ENCODE data around the gene PLA2G2F.

PLA2G2F gene

DNA sequence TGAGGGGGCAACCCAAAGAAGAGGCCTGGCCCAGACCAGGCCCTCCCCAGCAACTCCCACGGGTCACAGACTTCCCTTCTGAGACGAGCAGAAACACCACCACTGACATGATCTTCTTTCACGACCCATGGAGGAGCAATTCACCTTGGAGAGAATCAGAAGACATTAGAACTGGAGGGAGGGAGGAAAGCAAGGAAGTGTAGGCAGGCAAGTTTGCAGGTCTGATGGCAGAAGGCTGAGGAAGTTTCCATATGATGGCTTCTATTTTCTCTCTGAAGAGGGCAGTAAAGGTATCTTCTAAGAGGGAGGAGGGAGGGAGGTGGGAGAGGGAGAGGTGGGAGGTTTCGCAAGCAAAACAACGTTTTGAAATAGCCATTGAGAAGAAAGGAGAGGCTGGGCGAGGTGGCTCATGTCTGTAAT is 45.4 kb downstream of the PLA2G2F start:
- H3K9me3 ChIP-seq (ENCODE audit: severe bottlenecking), result no peaks in the 10 kb centered on the region
- H3K4me3 ChIP-seq (ENCODE audit: low read depth, low read length), result no peak overlapping the region
- H3K27me3 ChIP-seq (ENCODE audit: insufficient read depth, low read depth, severe bottlenecking), result peaks cover 20% of the 10 kb centered on the region
- DNase-seq, result no peak
- no peak overlapping the region for H3K27ac ChIP-seq
- TF ChIP-seq, protein P1, sequence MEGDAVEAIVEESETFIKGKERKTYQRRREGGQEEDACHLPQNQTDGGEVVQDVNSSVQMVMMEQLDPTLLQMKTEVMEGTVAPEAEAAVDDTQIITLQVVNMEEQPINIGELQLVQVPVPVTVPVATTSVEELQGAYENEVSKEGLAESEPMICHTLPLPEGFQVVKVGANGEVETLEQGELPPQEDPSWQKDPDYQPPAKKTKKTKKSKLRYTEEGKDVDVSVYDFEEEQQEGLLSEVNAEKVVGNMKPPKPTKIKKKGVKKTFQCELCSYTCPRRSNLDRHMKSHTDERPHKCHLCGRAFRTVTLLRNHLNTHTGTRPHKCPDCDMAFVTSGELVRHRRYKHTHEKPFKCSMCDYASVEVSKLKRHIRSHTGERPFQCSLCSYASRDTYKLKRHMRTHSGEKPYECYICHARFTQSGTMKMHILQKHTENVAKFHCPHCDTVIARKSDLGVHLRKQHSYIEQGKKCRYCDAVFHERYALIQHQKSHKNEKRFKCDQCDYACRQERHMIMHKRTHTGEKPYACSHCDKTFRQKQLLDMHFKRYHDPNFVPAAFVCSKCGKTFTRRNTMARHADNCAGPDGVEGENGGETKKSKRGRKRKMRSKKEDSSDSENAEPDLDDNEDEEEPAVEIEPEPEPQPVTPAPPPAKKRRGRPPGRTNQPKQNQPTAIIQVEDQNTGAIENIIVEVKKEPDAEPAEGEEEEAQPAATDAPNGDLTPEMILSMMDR (IDR thresholded peaks at IDR 0.05; ENCODE audit: low read depth, low read length), result no peak
- no peaks in the 10 kb centered on the region for H3K36me3 ChIP-seq

DNA sequence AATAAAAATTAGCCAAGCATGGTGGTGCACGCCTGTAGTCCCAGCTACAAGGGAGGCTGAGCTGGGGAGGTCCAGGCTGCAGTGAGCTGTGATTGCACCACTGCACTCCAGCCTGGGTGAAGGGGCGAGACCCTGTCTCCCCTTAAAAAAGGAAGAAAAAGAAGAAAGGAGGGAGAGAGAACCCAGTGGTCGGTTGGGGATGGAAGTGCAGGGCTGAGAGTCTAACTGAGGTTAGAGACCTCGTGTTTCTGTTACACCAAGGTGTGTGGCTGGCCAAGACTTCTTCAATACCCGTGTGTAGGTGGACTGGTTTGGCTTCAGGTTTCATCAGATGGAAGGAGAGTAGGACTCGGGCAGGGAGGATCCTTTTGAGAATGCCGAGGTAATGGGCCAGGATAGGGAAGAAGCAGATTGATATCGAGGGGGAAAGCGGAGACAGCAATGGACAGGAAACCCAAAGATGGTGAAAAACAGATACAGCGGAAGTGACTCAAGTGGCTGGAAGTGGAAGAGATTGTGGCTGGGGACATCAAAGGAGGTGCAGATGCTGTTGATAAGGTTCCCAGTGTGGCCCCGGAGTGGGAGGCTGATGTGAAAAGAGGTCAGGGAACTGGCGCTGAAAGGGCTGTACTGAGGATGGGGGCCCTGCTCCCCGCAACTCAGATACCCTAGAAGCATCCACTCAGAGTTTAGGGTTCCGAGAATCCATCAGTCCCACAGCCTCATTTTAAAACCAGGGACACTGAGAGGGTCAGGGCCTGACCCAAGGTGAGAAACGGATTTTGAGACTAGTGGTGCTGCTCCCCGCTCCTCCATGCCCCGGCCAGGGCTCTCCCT is 46.1 kb downstream of the PLA2G2F start:
- Histone ChIP-seq H3K9me3 (ENCODE audit: severe bottlenecking) (no peaks in the 10 kb centered on the region), H3K27ac (no peak overlapping the region), H3K4me3 (ENCODE audit: low read depth, low read length) (peak overlapping the region; percentile 48), H3K27me3 (ENCODE audit: insufficient read depth, low read depth, severe bottlenecking) (peaks cover 20% of the 10 kb centered on the region), H3K36me3 (no peaks in the 10 kb centered on the region)
- TF ChIP-seq, protein P1 (IDR thresholded peaks at IDR 0.05; ENCODE audit: low read depth, low read length), result no peak
- no peak for DNase-seq

DNA sequence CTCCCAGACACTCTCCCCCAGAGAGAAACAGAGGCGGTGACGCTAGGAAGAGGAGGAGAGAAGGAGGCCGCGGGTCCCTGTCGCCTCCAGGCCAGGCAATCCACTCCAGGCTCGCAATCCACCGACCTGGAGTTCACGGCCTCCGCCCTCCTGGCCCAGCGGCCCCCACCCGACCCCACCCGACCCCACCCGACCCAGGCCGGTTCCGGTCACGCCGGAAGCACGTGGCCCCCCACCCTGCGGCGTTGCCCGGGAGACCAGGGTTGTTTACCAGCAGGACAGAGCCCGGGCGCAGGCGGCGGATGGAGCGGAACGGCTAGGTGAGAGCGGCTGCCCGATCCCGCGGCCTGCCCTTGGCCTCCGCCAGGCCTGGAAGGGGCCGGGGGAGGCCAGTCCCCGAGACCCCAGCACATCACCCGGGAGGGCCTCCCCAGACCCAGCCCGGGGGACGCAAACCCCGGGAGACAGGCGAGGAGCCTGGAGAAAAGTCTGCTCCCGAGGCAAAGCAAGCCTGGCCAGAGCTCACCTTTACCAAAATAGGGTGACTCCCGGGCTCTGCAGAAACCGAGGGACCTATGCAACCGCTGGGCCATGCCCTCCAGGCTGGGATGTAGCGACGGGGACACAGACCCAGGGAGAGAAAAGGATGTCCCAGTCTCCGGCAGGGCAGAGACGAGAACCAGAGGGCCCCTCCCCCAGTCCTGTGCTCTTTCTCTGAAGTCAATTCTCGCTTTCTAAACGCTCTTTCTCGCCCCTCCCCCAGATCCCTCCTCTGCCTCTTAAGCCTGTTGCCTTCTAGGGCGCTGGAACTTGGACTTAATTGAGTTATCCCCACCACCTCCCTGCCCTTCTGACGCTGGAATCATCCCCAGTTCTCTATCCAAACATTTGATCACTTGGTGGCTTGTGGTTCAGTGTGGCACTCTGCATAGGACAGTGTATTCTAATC is 47.0 kb downstream of the PLA2G2F start, which contains the start of the genes PLA2G2C and UBXN10:
Gene PLA2G2C (minus strand): TSS at position 685 of the 949 bp plus-strand sequence. CDS start 9,155 bp downstream, outside the sequence.
Gene UBXN10 (plus strand): TSS at position 263 of the 949 bp plus-strand sequence. CDS start 4,466 bp downstream, outside the sequence.
- TF ChIP-seq, protein P1 (IDR thresholded peaks at IDR 0.05; ENCODE audit: low read depth, low read length), result no peak
- peak; percentile 64 for DNase-seq
- H3K9me3 ChIP-seq (ENCODE audit: severe bottlenecking), result no peaks in the 10 kb centered on the region
- H3K27ac ChIP-seq, result no peak within 1 kb of the TSS
- H3K4me3 ChIP-seq (ENCODE audit: low read depth, low read length), result peak within 1 kb of the TSS; percentile 48
- H3K36me3 ChIP-seq, result no peaks in the 10 kb centered on the region
- H3K27me3 ChIP-seq (ENCODE audit: insufficient read depth, low read depth, severe bottlenecking), result peaks cover 20% of the 10 kb centered on the region

DNA sequence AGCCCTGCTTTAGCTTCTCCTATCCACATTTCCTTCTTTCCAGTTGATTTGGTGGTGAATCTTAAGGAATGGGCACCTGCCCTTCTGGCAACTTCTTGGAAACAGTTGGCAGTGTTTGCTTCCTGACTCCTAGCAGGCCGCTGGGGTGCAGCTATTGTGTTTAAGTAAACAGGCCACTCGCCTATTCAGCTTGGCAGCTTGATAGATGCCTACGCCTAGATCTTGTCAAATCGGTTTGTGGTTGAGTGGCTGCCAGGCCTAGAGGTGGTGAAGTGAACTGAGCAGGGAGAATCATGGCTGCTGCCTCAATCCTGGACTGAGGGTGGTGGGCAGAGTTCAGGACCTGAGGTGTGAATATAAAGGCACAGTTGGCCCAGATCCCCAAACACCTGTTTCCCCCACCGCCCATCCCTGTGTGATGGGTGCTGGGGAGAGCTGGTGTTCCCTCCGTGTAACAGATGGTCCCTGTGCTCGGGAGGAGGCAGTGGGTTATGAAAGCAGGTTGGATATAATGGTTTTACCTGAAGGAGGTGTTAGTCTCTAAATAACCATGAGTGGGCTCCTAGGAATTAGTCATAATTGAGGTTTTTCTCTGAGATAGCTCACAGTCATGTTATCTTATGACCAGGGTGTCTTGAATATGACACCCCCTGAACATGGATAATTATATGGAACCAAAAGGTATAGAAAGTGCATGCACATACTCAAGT is 48.1 kb downstream of the PLA2G2F start:
- Histone ChIP-seq H3K9me3 (ENCODE audit: severe bottlenecking) (no peaks in the 10 kb centered on the region), H3K36me3 (no peaks in the 10 kb centered on the region), H3K4me3 (ENCODE audit: low read depth, low read length) (no peak overlapping the region), H3K27ac (no peak overlapping the region), H3K27me3 (ENCODE audit: insufficient read depth, low read depth, severe bottlenecking) (peaks cover 20% of the 10 kb centered on the region)
- no peak for DNase-seq
- TF ChIP-seq, protein P1 (IDR thresholded peaks at IDR 0.05; ENCODE audit: low read depth, low read length), result no peak

DNA sequence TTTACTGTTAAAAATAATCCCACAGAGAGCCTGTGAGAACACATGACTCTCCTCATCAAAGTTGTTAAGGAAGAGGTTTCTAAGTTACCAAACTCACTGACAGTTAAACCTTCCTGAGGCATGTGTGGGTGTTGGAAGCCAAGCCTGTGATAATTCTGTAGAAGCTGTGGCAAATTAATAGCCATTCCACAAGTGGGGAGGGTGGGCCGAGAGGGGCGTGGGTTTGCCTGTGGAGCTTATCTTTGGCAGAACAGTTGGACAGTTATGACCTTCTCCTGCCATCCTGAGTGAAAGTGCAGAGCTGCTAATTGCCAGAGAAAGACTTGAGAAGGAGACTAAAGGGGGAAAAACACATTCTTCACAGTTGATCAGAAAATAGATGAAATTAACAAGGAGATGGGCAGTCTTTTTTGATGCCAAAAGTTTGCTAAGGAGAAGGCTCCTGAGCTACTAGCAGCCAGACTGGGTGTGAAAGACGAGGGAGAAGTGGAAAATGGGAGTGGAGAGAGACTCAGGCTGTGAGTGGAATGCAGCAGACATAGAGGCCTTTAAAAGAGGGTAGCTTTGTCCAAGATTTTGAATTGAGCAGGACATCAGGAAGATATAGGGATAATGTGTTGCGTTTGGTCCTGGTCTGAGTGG is 48.8 kb downstream of the PLA2G2F start:
- Histone ChIP-seq H3K27ac (no peak overlapping the region), H3K9me3 (ENCODE audit: severe bottlenecking) (no peaks in the 10 kb centered on the region), H3K4me3 (ENCODE audit: low read depth, low read length) (no peak overlapping the region), H3K27me3 (ENCODE audit: insufficient read depth, low read depth, severe bottlenecking) (peaks cover 20% of the 10 kb centered on the region), H3K36me3 (no peaks in the 10 kb centered on the region)
- no peak for DNase-seq
- TF ChIP-seq, protein P1 (IDR thresholded peaks at IDR 0.05; ENCODE audit: low read depth, low read length), result no peak

Measured in WERI-Rb-1 (cell line).